ENCODE data around the gene SH3BP5L.

DNA sequence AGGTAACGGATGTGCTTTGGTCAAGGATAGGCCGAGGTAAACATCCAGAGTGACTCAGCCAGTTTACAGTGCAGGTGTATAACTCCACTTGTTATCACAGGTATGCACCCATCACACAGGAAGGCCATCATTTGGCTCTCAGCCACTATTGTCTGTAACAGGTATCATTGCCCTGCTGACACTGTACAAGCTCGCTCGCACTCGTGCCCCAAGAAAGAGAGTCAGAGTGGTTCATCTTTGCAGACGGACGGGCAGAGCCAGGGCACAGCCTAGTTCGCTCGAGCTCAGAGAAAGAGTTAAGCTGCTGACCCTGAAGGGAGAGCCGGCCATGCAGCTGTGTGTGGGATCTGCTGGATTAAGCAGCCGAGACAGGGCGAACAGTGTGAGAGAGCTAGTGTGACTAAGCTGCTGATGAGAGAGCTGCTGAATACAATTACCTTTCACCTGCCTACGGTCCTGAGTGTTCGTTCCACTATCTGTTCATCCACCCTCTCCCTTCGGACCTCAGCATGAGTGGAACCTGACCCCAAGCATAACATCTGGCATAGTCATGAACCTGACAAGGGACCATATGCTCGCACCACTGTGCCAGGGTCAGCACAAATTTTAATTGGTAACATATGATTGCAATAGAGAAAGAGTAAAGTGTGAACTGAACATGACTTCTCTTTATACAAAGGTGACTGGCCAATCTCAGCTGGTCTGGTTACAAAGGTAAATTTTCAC is 43.1 kb downstream of the SH3BP5L start:
- TF ChIP-seq, protein P1, sequence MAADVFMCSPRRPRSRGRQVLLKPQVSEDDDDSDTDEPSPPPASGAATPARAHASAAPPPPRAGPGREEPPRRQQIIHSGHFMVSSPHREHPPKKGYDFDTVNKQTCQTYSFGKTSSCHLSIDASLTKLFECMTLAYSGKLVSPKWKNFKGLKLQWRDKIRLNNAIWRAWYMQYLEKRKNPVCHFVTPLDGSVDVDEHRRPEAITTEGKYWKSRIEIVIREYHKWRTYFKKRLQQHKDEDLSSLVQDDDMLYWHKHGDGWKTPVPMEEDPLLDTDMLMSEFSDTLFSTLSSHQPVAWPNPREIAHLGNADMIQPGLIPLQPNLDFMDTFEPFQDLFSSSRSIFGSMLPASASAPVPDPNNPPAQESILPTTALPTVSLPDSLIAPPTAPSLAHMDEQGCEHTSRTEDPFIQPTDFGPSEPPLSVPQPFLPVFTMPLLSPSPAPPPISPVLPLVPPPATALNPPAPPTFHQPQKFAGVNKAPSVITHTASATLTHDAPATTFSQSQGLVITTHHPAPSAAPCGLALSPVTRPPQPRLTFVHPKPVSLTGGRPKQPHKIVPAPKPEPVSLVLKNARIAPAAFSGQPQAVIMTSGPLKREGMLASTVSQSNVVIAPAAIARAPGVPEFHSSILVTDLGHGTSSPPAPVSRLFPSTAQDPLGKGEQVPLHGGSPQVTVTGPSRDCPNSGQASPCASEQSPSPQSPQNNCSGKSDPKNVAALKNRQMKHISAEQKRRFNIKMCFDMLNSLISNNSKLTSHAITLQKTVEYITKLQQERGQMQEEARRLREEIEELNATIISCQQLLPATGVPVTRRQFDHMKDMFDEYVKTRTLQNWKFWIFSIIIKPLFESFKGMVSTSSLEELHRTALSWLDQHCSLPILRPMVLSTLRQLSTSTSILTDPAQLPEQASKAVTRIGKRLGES (CRISPR knock-in tag; IDR thresholded peaks at IDR 0.05; ENCODE audit: borderline replicate concordance), result no peak
- TF ChIP-seq IRF2 (CRISPR knock-in tag; IDR thresholded peaks at IDR 0.05), result no peak
- no peak for TF ChIP-seq AGO1 (IDR thresholded peaks at IDR 0.05; ENCODE audit: low read depth, low read length, poor library complexity, severe bottlenecking)
- no peak for TF ChIP-seq EZH2 (conservative IDR thresholded peaks at IDR 0.05; ENCODE audit: low read depth, low read length)
- no peak for TF ChIP-seq ARNTL (CRISPR knock-in tag; IDR thresholded peaks at IDR 0.05)
- TF ChIP-seq ZNF619 (CRISPR knock-in tag; IDR thresholded peaks at IDR 0.05), result no peak
